Large intestine (tissue), 3 donors: ENCODE measurements around the gene CMIP. TPM values are rescaled to one million over a fixed set of nuclear protein-coding genes. Genes with fewer than 3 reads are reported as not detected.

Experiments used
- DNase-seq, 2 donors: peaks; one replicate each; pipeline versions ENCODE4 v3.0.0 to v3.0.0-alpha.2; 2013
- H3K27ac ChIP-seq: one replicate; pipeline ENCODE4 v1.5.1; 2013; ENCODE audit warnings: low read length
- H3K27me3 ChIP-seq: 2 replicates; pipeline ENCODE4 v1.6.1; 2013; ENCODE audit warnings: low read length; ENCODE audit not compliant: control insufficient read depth, insufficient read depth
- H3K36me3 ChIP-seq: 2 replicates; pipeline ENCODE4 v1.6.1; 2013; ENCODE audit warnings: low read length; ENCODE audit not compliant: control insufficient read depth, insufficient read depth
- H3K4me1 ChIP-seq: one replicate; pipeline ENCODE4 v1.6.1; 2013; ENCODE audit warnings: low read length; ENCODE audit not compliant: control insufficient read depth, insufficient read depth
- H3K4me3 ChIP-seq: one replicate; pipeline ENCODE4 v1.5.1; 2013; ENCODE audit warnings: low read length
- H3K9me3 ChIP-seq: one replicate; pipeline ENCODE4 v1.6.1; 2013; ENCODE audit warnings: mild to moderate bottlenecking, low read depth, low read length, moderate library complexity; ENCODE audit not compliant: control insufficient read depth
- WGBS: methylation state at CpG from one replicate; pipeline ENCODE4 v1.1.5; 2013; ENCODE audit warnings: low lambda C conversion rate; ENCODE audit not compliant: insufficient coverage; 5-methylcytosine and 5-hydroxymethylcytosine counted together
- polyA plus RNA-seq: library from polyadenylated mRNA; unstranded; fragments of 120-200 nt; gene quantifications from one replicate; pipeline ENCODE4 v1.2.1, GENCODE V29; 2013

The CMIP gene
- polyA plus RNA-seq, 1 donor: 64.5 TPM

DNA sequence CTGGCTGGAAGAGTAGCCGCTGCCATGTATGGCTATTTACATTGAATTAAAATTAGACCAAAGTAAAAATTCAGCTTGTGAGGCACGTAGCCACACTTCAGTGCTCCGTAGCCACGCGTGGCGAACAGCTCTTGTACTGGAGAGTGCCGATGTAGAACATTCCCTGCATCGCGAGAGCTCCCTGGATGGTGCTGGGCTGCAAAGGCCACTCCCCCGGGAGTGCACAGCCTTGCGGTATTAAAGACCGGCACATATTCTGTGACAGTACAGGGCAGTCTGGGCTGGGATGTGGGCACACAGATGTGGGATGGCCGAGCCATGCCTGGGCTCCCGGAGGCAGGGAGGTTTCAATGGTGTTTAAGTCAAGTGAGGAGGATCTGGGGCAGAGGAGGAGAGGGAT lies 102.2 kb downstream of the CMIP start:
- no peaks in the 10 kb centered on the region for H3K27me3 ChIP-seq
- H3K4me3 ChIP-seq: no peak overlapping the region
- no peak overlapping the region for H3K27ac ChIP-seq
- H3K9me3 ChIP-seq: peaks cover 3% of the 10 kb centered on the region
- H3K36me3 ChIP-seq: no peaks in the 10 kb centered on the region
- no CpG with 5 or more reads among the region's 14 CpGs for WGBS
- peaks cover 67% of the 10 kb centered on the region for H3K4me1 ChIP-seq
- no peak for DNase-seq

- Histone ChIP-seq H3K4me3 (no peak overlapping the region), H3K9me3 (peaks cover 5% of the 10 kb centered on the region), H3K36me3 (no peaks in the 10 kb centered on the region), H3K4me1 (peaks cover 62% of the 10 kb centered on the region), H3K27me3 (no peaks in the 10 kb centered on the region), H3K27ac (peak overlapping the region; percentile 94)
- 40% methylated on average over 1 of the region's 15 CpGs for WGBS
- no peak for DNase-seq
Measured at GRCh38 chr16:81547194-81547938, 102.8 kb downstream of the CMIP start.

DNA sequence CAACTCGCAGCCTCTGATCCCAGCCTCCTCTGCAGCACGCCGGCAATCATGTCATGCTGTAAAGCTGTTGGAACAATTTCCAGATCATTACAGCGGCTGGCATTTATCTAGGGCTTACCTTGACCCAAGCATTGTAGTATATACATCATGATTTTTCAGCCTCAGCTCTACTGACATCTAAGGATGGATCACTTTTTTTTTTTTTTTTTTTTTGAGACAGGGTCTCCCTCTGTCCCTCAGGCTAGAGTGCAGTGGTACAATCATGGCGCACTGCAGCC lies 103.3 kb downstream of the CMIP start:
- no peaks in the 10 kb centered on the region for H3K27me3 ChIP-seq

GRCh38 chr16:81548551-81548875 lies 103.9 kb downstream of the CMIP start:
- no CpG with 5 or more reads among the region's 3 CpGs for WGBS
- Histone ChIP-seq H3K27ac (peak overlapping the region; percentile 94), H3K4me1 (peaks cover 61% of the 10 kb centered on the region)

More for the DNA sequence above, 103.3 kb downstream of the CMIP start:
- peaks cover 61% of the 10 kb centered on the region for H3K4me1 ChIP-seq
- WGBS: 20% methylated on average over 1 of the region's 5 CpGs
- no peak overlapping the region for H3K4me3 ChIP-seq
- no peaks in the 10 kb centered on the region for H3K36me3 ChIP-seq
- DNase-seq: no peak
- peaks cover 5% of the 10 kb centered on the region for H3K9me3 ChIP-seq
- peak overlapping the region; percentile 94 for H3K27ac ChIP-seq

GRCh38 chr16:81548876-81549546 lies 104.4 kb downstream of the CMIP start:
- peak; percentile 95 to 98 for DNase-seq
- no peaks in the 10 kb centered on the region for H3K36me3 ChIP-seq
- peaks cover 60% of the 10 kb centered on the region for H3K4me1 ChIP-seq
- H3K27me3 ChIP-seq: no peaks in the 10 kb centered on the region
- H3K27ac ChIP-seq: peak overlapping the region; percentile 94
- peaks cover 5% of the 10 kb centered on the region for H3K9me3 ChIP-seq
- no CpG with 5 or more reads among the region's 10 CpGs for WGBS
- no peak overlapping the region for H3K4me3 ChIP-seq

More at GRCh38 chr16:81548551-81548875, 103.9 kb downstream of the CMIP start:
- Histone ChIP-seq H3K9me3 (peaks cover 5% of the 10 kb centered on the region), H3K36me3 (no peaks in the 10 kb centered on the region), H3K4me3 (no peak overlapping the region), H3K27me3 (no peaks in the 10 kb centered on the region)
- DNase-seq: no peak

- Histone ChIP-seq H3K27ac (peak overlapping the region; percentile 94), H3K9me3 (peaks cover 5% of the 10 kb centered on the region), H3K36me3 (no peaks in the 10 kb centered on the region), H3K4me3 (no peak overlapping the region), H3K4me1 (peaks cover 59% of the 10 kb centered on the region), H3K27me3 (no peaks in the 10 kb centered on the region)
- no CpG with 5 or more reads among the region's 19 CpGs for WGBS
- DNase-seq: no peak
Measured at GRCh38 chr16:81549547-81550431, 105.2 kb downstream of the CMIP start.

DNA sequence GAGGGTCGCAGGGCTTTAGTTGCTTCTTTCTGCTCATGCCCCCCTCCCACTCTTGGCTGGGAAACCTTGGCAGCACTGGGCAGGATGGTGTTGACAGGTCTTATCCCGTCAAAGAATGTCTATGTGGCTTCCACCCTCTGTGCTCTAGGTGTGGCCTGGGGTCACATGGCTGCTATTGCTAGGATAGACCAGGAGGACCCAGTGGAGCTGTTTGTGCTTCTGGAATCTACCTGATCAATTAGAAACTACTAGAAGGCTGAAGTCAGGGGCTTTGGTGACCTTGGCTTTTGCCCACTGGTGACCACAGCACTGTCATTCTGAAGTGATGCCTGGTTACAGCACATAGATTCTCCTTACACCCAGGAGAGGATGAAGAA lies 105.8 kb downstream of the CMIP start:
- H3K36me3 ChIP-seq: no peaks in the 10 kb centered on the region
- H3K27ac ChIP-seq: peak overlapping the region; percentile 94
- DNase-seq: peak in 1 of 2 donors; percentile 58
- peaks cover 62% of the 10 kb centered on the region for H3K4me1 ChIP-seq
- H3K27me3 ChIP-seq: no peaks in the 10 kb centered on the region
- H3K4me3 ChIP-seq: no peak overlapping the region
- H3K9me3 ChIP-seq: peaks cover 5% of the 10 kb centered on the region
- no CpG with 5 or more reads among the region's 2 CpGs for WGBS

- Histone ChIP-seq H3K9me3 (peaks cover 5% of the 10 kb centered on the region), H3K27ac (no peak overlapping the region), H3K4me1 (peaks cover 62% of the 10 kb centered on the region), H3K27me3 (no peaks in the 10 kb centered on the region), H3K36me3 (no peaks in the 10 kb centered on the region), H3K4me3 (no peak overlapping the region)
- DNase-seq: no peak
- 100% methylated on average over 1 of the region's 6 CpGs for WGBS
Measured at GRCh38 chr16:81551151-81551808, 106.7 kb downstream of the CMIP start.

DNA sequence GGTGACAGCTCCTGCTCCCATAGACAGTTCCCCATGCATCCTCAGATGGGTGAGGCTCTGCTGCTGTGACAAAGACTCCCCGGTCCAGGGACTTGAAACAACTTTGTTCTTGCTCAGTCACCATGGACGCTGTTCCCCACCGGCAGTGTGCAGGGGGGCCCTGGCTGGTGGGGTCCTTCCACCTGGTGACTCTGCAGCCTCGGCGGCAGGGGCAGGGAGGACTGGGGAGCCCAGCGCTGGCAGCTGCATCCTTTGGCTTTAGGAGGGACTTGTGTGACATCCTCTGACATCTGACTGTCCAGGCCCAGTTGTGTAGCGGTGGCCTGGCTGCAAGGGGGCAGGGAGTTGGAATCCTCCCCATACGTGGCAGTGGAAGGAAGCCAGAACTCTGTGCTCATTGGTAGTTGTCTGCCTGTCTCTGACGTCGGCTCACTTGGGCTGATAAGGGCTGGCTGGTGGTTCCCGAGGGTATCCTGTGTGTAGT lies 107.3 kb downstream of the CMIP start:
- no peak overlapping the region for H3K4me3 ChIP-seq
- H3K27me3 ChIP-seq: no peaks in the 10 kb centered on the region
- H3K9me3 ChIP-seq: peaks cover 5% of the 10 kb centered on the region
- no peak overlapping the region for H3K27ac ChIP-seq
- no CpG with 5 or more reads among the region's 11 CpGs for WGBS
- peaks cover 63% of the 10 kb centered on the region for H3K4me1 ChIP-seq
- no peak for DNase-seq
- no peaks in the 10 kb centered on the region for H3K36me3 ChIP-seq

- H3K9me3 ChIP-seq: peaks cover 5% of the 10 kb centered on the region
- no peaks in the 10 kb centered on the region for H3K27me3 ChIP-seq
- H3K36me3 ChIP-seq: no peaks in the 10 kb centered on the region
- H3K27ac ChIP-seq: no peak overlapping the region
- peaks cover 62% of the 10 kb centered on the region for H3K4me1 ChIP-seq
- no peak overlapping the region for H3K4me3 ChIP-seq
- no CpG with 5 or more reads among the region's 1 CpG for WGBS
- no peak for DNase-seq
Measured at GRCh38 chr16:81552743-81553079, 108.1 kb downstream of the CMIP start.
